OCI-LY1 (cell line): ENCODE data around the gene CHP2.

ENCODE experiments used
- H2AFZ ChIP-seq: fragments of 200-600 bp; sonication (generic), shearing (Covaris generic); 2 replicates; pipeline ENCODE4 v1.6.0; 2014; ENCODE audit warnings: antibody characterized with exemption, mild to moderate bottlenecking, low read length
- H3F3A ChIP-seq: fragments of 200-600 bp; sonication (generic), shearing (Covaris generic); 2 replicates; pipeline ENCODE4 v1.6.0; 2014; ENCODE audit warnings: mild to moderate bottlenecking, antibody characterized with exemption, low read length, moderate library complexity; ENCODE audit not compliant: insufficient read depth
- H3K27ac ChIP-seq: fragments of 200-600 bp; sonication (generic); 2 replicates; pipeline ENCODE4 v1.5.1; 2014; ENCODE audit warnings: low read length, mixed run types, mild to moderate bottlenecking, low read depth; ENCODE audit not compliant: poor library complexity, severe bottlenecking
- H3K27me3 ChIP-seq: fragments of 200-600 bp; sonication (generic); 2 replicates; pipeline ENCODE4 v1.6.0; 2014; ENCODE audit warnings: antibody characterized with exemption, mild to moderate bottlenecking, low read length, moderate library complexity; ENCODE audit not compliant: insufficient read depth
- H3K36me3 ChIP-seq: fragments of 200-600 bp; sonication (generic); 2 replicates; pipeline ENCODE4 v1.6.1; 2014; ENCODE audit warnings: mild to moderate bottlenecking, antibody characterized with exemption, low read length, moderate library complexity, mixed read lengths; ENCODE audit not compliant: insufficient read depth
- H3K4me1 ChIP-seq: fragments of 200-600 bp; sonication (generic); 2 replicates; pipeline ENCODE4 v1.5.1; 2014; ENCODE audit warnings: mild to moderate bottlenecking, low read length, moderate library complexity; ENCODE audit not compliant: insufficient read depth, severe bottlenecking
- H3K4me2 ChIP-seq: fragments of 200-600 bp; sonication (generic), shearing (Covaris generic); 2 replicates; pipeline ENCODE4 v1.6.1; 2014; ENCODE audit warnings: low read length
- H3K4me3 ChIP-seq: fragments of 200-600 bp; sonication (generic); 2 replicates; pipeline ENCODE4 v1.5.1; 2014; ENCODE audit warnings: low read length, low read depth, mild to moderate bottlenecking, mixed read lengths; ENCODE audit not compliant: poor library complexity, severe bottlenecking
- H3K79me2 ChIP-seq: fragments of 200-600 bp; shearing (Covaris generic); 2 replicates; pipeline ENCODE4 v1.6.1; 2016; ENCODE audit warnings: mixed run types, low read length, mixed read lengths; ENCODE audit not compliant: insufficient read depth
- H3K9ac ChIP-seq: fragments of 200-600 bp; sonication (generic), shearing (Covaris generic); 2 replicates; pipeline ENCODE4 v1.6.1; 2014; ENCODE audit warnings: mild to moderate bottlenecking, low read length, mixed read lengths
- H3K9me2 ChIP-seq: fragments of 200-600 bp; sonication (generic), shearing (Covaris generic); 2 replicates; pipeline ENCODE4 v1.6.1; 2014; ENCODE audit warnings: low read depth, mild to moderate bottlenecking, low read length, mixed read lengths
- H3K9me3 ChIP-seq: fragments of 200-600 bp; shearing (Covaris generic); 2 replicates; pipeline ENCODE4 v1.6.1; 2014; ENCODE audit warnings: low read length, mixed read lengths
- H4K20me1 ChIP-seq: fragments of 200-600 bp; sonication (generic), shearing (Covaris generic); 2 replicates; pipeline ENCODE4 v1.6.0; 2016; ENCODE audit warnings: mild to moderate bottlenecking, low read length; ENCODE audit not compliant: insufficient read depth
- CTCF ChIP-seq: fragments of 200-600 bp; sonication (generic), shearing (Covaris generic); IDR thresholded peaks from 2 replicates; pipeline ENCODE4 v1.5.1; 2017; ENCODE audit warnings: mild to moderate bottlenecking, antibody characterized with exemption, low read length, moderate library complexity, mixed read lengths
- EZH2 ChIP-seq: fragments of 200-600 bp; sonication (generic), shearing (Covaris generic); IDR thresholded peaks from 2 replicates; pipeline ENCODE4 v1.8.0; 2017; ENCODE audit warnings: borderline replicate concordance, mixed run types, mild to moderate bottlenecking, antibody characterized with exemption, low read length, moderate library complexity, mixed read lengths

CHP2 gene

GRCh38 chr16:23771642-23772041 is 16.8 kb downstream of the CHP2 start:
- Histone ChIP-seq H3F3A (no peaks in the 10 kb centered on the region), H4K20me1 (no peaks in the 10 kb centered on the region), H3K79me2 (no peaks in the 10 kb centered on the region), H3K9me3 (no peaks in the 10 kb centered on the region), H3K27me3 (no peaks in the 10 kb centered on the region), H2AFZ (no peak overlapping the region), H3K9ac (no peak overlapping the region), H3K4me3 (no peak overlapping the region), H3K4me2 (no peak overlapping the region), H3K27ac (no peak overlapping the region), H3K4me1 (no peaks in the 10 kb centered on the region), H3K9me2 (no peaks in the 10 kb centered on the region), H3K36me3 (no peaks in the 10 kb centered on the region)
- no peak for TF ChIP-seq CTCF
- TF ChIP-seq EZH2: no peak

GRCh38 chr16:23773339-23773738 is 18.5 kb downstream of the CHP2 start:
- Histone ChIP-seq H3K4me2 (no peak overlapping the region), H3K4me1 (no peaks in the 10 kb centered on the region), H3K9me2 (no peaks in the 10 kb centered on the region), H3F3A (no peaks in the 10 kb centered on the region), H3K27me3 (no peaks in the 10 kb centered on the region), H3K9ac (no peak overlapping the region), H2AFZ (no peak overlapping the region), H3K9me3 (no peaks in the 10 kb centered on the region), H3K36me3 (no peaks in the 10 kb centered on the region), H4K20me1 (no peaks in the 10 kb centered on the region), H3K27ac (no peak overlapping the region), H3K4me3 (no peak overlapping the region), H3K79me2 (no peaks in the 10 kb centered on the region)
- TF ChIP-seq CTCF: no peak
- no peak for TF ChIP-seq EZH2

GRCh38 chr16:23781176-23781575 is 26.4 kb downstream of the CHP2 start:
- Histone ChIP-seq H3K4me1 (peaks cover 9% of the 10 kb centered on the region), H3K27me3 (no peaks in the 10 kb centered on the region; the same call in 1 of the 2 replicates), H3K9ac (no peak overlapping the region), H3K9me2 (no peaks in the 10 kb centered on the region), H3K4me2 (no peak overlapping the region), H3K4me3 (no peak overlapping the region), H3K36me3 (no peaks in the 10 kb centered on the region), H3K79me2 (no peaks in the 10 kb centered on the region), H3F3A (no peaks in the 10 kb centered on the region), H3K9me3 (no peaks in the 10 kb centered on the region), H4K20me1 (no peaks in the 10 kb centered on the region), H3K27ac (no peak overlapping the region), H2AFZ (no peak overlapping the region)
- TF ChIP-seq EZH2 (no peak), CTCF (no peak)
